GM18499 (cell line): ENCODE results near the gene IQSEC3.
"Not testable (repeated sequence)": the region's sequence is repeated elsewhere in the genome, so short reads cannot be mapped to it uniquely, and the experiment has no call there.

Source experiments
- ATAC-seq: cut with Tn5 transposase; IDR thresholded peaks from one replicate; pipeline ENCODE4 v1.9.1; 2021; ENCODE audit warnings: moderate number of reproducible peaks; ENCODE audit not compliant: insufficient read depth, unreplicated experiment

IQSEC3 gene

GRCh38 chr12:175250-175649, 108.7 kb downstream of the IQSEC3 start:
- ATAC-seq = no peak

GRCh38 chr12:175759-176158, 109.2 kb downstream of the IQSEC3 start:
- ATAC-seq = no peak

DNA sequence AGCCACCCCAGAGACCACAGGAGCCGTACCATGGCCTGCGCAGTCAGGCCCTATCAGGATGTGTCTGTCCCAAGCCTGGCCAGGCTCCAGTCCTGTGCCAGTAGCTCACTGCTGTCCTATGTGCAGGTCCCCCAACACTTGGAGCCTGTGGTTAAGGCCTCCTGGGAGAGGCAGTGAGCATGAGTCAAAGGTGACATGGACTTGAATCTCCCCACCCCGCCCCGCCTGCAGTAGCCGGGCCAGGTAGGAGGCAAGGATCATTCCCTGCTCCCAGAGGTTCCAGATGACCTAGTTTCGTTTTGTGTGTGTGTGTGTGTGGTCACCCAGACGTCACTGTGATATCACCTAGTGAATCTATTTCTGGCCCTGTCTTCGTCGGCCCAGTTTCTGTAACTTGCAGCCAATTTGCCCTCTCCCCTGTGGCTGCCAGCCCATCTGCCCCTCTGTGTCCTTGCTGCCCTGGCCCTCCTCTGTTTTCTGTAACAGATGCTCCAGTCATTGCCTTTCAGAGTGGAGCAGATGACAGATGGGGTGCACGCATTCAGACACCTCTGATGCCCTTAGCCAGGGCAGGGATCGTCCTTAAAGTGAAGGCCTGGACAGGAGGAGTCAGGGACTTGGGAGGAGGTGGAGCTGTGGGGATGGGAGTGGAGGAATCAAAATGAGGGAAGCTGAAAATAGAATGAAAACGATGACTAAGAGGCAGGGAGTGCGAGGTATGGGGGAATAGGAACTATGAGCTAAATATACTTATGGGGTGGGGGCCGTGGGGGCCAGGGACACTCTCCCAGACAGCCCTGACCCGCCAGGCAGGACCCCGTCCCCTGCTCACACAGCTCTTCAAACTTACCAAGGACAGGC, 110.0 kb downstream of the IQSEC3 start:
- no peak for ATAC-seq

- ATAC-seq = no peak
Observed at GRCh38 chr12:177336-177979, 110.9 kb downstream of the IQSEC3 start.

DNA sequence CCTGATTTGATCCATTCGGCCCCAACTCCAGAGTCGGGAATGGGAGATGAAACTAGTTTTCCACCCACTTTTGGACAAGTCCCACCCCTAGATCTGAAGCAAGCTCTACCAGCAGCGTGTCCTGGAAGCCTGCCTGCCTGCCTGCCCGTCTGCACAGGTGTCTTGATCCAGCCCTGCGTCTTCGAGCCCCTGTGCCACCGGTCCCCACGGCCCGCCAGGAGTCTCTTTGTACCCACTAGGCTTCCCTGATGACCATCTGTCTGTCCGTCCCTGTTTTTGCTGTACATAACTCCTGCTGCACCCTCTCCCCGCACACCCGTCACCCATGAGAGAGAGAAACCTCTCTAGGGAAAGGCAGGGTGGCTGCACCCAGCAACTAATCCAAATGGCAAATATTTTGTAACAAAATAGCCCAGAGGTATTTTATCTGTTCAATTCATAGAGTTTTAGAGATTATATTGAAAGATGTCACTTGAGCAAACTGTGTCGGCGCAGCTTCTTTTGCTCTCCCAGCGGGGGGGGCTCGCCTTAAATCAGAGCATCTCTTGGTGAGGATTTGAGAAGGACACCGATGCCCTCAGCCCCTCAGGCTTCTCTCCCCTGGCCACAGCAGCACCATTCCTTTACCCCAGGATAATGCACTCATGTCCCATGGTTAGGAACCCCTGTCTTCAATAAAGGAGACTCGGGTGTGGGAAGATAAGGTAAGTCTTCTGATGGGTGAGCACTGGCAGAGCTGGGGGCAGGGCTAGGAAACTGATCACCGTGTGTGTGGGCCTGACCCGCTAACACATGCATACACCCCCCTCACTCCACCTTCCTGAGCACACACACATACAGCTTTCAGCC, 111.6 kb downstream of the IQSEC3 start:
- no peak for ATAC-seq

GRCh38 chr12:178829-179109, 112.2 kb downstream of the IQSEC3 start:
- ATAC-seq = no peak

GRCh38 chr12:179131-179884, 112.7 kb downstream of the IQSEC3 start:
- ATAC-seq = no peak

DNA sequence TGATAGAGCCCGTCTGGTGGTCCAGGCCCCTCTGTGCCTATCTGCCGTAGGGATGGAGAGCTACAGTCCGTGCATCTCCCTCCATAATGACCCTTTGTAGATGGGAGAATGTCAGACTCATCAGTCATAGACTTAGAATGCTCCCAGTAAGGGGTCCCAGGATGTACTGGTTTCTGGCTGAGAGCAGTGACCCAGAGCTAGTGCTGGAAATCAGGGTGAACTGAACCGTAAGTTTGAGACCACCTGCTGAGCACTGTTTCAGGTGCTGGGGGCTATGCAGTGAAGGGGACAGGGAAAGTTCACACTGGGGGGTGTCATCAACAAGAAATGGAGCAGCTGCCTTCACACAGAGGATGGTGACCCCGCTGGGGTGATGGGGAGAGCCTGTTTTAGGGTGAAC, 113.3 kb downstream of the IQSEC3 start:
- no peak for ATAC-seq

- no peak for ATAC-seq
Observed at GRCh38 chr12:180445-180844, 113.9 kb downstream of the IQSEC3 start.

DNA sequence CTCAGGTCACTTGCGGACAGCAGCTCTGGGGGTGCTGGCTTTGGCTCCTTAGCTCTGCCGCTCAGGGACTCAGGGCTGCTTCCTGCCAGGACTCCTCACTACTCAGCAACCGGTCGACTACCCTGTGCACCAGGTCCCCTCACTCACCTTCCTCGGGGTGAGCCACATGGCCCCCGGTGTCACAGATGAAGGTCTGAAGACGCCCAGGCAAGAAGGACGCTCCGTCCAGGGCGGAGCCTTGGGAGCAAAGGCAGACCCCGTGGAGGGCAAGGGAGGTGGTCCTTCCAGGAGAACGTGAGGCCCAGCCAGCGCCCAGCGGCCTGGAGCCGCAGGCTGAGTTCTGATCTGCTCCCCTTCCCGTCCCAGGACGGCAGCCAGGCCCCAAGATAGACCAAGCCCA, 115.4 kb downstream of the IQSEC3 start:
- no peak for ATAC-seq

- no peak for ATAC-seq
Observed at GRCh38 chr12:182381-182892, 115.9 kb downstream of the IQSEC3 start.

DNA sequence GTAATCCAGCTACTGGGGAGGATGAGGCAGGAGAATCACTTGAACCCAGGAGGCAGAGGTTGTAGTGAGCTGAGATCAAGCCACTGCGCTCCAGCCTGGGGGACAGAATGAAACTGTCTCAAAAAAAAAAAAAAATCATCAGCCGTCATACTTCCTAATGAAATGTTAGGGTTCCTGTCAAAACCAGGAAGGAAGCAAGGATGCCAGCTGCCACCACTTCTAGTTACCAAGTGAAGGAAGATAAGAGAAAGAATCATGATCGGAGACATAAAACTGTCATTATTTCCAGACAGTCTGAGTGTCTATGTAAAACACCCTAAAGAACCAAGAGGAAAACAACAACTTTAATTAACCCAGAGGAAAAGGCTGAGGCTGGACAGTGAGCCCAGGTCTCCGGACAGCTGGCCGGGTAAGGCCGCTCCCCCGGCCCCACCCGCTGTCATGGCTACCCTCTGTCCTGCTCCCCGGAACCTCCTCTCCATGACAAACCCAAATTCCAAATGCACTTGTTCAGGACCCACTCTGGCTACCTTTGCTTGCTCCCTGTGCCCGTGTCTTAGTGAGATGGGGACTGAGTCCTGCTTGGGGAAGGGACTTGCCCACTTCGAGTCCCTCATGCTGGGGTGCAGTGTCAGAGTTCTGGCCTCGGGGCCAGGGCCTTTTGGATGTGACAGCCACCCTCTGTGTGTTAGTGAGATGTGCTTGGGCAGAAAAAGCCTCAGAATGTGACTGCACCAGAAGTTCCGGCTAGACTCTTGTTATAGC, 118.4 kb downstream of the IQSEC3 start:
- no peak for ATAC-seq

DNA sequence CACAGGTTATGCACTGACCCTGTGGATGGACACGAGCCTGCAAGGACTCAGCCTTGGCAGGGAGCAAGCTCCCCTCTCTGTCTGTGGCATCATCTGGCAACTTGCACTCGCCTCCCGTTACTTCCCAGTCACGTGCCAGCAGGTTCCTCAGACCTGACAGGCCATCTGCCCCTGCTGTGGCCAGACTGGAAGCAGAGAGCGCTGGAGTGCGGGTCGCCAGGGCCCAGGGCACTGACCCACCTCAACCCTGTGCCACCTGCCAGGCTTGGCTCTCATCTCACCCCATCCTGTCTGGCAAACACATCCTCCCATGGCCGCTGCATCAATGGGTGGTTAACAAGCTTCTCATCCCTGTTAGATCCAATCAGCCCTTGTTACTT, 119.0 kb downstream of the IQSEC3 start:
- ATAC-seq = no peak

DNA sequence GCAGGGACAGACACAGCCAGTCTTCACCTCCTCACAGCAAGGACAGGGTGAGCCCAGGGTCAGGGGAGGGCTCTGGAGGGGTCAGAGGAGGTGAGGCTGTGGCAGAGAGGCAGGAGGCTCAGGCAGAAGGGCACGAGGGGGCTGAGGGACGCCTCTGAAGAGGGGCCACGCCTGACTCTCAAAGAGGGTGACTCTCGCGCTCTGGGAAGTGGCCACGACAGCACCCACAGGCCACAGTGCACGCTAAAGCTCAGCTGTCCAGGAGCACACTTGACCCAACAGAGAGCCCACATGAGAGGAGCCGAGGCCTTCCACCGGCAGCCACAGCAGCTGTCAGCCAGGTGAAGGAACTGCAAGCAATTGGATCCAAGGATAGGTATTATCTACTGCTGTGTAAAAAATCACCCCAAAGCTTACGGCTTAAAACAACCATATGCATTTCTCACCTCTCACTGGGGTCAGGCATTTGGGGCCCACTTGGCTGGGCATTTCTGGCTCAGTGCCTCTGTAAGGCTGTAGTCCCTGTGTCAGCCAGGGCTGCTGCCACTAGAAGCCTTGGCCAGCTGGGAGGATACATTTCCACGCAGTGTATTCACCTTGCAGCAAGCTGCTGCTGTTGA, 119.5 kb downstream of the IQSEC3 start:
- ATAC-seq = no peak

DNA sequence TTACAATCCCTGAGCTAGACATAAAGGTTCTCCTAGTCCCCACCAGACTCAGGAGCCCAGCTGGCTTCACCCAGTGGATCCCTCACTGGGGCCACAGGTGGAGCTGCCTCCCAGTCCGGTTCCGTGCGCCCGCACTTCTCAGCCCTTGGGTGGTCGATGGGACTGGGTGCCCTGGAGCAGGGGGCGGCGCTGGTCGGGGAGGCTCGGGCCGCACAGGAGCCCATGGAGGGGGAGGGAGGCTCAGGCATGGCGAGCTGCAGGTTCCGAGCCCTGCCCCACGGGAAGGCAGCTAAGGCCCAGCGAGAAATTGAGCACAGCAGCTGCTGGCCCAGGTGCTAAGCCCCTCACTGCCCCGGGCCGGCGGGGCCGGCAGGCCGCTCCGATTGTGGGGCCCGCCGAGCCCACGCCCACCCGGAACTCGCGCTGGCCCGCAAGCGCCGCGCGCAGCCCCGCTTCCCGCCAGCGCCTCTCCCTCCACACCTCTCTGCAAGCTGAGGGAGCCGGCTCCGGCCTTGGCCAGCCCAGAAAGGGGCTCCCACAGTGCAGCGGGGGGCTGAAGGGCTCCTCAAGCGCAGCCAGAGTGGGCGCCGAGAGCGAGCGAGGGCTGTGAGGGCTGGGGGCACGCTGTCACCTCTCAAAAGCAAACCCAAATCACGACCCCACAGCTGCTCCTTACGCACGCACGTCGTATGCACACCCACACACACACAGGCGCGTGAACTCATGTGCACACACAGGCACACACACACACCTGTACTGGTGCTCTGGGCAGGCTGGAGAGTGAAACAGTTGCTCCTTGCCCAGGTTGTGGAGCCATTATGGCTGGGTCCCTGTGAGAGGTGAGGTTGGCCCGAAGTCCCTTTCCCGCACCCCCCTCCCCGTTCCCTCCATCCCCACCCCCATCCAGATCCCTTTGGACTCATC, 121.7 kb downstream of the IQSEC3 start:
- ATAC-seq = not testable (repeated sequence)

DNA sequence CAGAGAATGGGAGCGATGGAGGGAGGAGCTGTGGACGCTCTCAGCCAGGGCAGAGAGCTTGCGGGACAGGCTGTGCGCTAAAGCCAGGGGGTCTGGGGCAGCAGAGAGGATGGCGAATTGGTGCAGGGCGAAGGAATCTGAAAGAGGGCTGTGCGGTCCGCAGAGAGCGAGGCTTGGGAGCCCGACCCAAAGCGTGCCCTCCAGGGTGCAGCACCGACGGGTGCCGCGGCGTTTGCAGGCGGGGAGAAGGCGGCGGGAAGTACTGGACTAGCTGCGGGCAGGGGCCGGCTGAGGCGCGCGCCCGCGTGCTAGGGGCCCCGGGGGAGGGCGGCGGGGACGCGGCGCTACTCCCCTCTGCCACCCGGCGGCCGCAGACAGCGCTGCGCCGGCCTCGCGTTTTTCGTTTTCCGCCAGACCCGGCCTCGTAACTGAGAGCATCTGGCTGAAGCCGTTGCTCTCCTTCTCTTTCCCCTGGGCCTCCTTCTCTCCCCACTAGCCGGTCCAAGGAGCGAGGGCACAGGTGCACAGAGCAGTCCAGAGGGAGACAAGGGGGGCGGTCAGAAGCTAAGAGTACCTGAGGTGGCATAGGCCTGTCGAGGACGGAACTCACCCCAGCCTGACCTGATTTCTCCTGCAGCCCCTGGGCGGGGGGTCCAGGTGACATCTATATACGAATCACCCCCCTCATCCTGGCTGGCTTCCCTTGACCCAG, 122.5 kb downstream of the IQSEC3 start:
- ATAC-seq = no peak

GRCh38 chr12:189622-189962, 123.0 kb downstream of the IQSEC3 start:
- no peak for ATAC-seq

DNA sequence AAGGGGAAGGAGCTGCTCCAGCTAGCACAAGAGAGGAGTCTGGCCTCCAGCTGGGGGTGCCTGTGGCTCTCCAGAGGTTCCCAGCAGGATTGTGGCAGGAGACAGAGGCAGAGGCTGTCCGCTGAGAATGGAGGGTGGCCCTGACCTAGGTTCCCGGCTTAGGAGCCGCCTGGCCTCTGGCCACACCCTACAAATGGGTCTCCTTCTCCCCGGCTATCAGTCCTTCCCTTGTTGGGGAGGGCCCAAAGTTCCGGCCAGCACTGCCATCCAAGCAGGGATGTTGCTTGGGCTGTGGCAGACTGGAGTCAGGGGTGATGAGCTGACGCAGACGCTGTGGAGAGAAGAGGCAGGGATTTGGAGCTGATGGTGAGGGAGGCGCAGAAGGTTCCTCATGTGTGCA, 124.3 kb downstream of the IQSEC3 start:
- no peak for ATAC-seq
